Measurements from ENCODE around the gene FBXW4.

FBXW4 gene

DNA sequence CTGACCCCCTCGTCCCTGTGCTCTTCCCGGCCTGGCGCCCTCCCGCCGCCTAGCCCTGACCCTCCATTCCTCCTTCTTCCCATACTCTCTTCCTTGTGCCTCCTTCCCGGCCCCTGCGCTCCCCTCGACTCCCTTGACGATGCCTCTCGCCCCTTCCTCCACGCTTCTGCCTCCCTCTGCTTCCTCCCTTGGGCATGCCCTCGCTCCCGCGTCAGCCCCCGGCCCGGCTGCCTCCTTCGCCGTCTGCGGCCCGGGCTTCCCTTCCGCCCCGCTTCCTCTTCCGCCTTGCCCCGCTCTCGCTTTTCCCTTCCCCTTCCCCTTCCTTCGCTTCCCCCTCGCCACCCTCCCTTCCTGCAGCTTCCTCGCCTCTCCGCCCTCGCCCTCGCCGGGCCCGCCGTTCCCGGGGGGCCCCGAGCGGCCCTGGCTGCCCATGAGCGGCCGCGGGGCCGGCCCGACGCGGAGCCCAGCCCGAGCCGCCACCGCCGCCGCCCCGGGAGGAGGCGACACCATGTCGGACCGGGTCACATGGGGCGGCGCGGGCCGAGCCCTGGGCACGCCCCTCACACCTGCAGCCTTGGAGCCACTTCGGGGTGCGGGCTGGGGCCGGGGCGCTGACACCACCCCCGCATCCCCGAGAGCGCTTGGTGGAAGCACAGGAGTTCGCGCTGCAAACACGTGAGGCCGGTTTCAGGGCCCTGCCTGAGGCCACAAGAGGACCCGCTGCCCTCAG lies at the start of gene FBXW4:
Gene FBXW4 (minus strand): TSS at position 497 of the 730 bp plus-strand sequence. CDS start 65 bp downstream, at position 432.
- DNase-seq: peak; percentile 16

GRCh38 chr10:101744267-101744666 lies 49.3 kb upstream of the FBXW4 start:
- DNase-seq: peak; percentile 9

- DNase-seq: no peak
Observed at GRCh38 chr10:101741938-101742337, 47.0 kb upstream of the FBXW4 start.

GRCh38 chr10:101736666-101737065 lies 41.7 kb upstream of the FBXW4 start:
- DNase-seq: no peak

DNA sequence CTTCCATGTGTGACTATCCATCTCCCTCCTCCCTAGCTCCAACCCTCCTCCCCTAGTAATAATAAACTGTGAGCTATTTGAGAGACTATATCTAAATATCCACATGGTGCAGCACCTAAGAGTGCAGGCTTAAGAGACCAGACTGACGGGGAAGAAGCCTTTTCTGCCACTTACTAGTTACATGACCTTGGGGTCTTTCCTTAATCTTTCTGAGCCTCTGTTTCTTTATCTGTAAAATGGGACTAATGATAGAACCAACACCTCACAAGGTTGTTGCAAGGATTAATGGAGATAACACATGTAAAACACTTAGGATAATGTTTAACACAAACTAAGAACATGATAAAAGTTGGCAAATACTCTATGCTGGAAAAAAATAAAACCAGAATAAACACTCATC lies 37.1 kb upstream of the FBXW4 start:
- no peak for DNase-seq

GRCh38 chr10:101726115-101726387 lies 31.1 kb upstream of the FBXW4 start:
- DNase-seq: no peak

GRCh38 chr10:101725296-101726114 lies 30.5 kb upstream of the FBXW4 start:
- DNase-seq: no peak

GRCh38 chr10:101724446-101724845 lies 29.5 kb upstream of the FBXW4 start:
- no peak for DNase-seq

DNA sequence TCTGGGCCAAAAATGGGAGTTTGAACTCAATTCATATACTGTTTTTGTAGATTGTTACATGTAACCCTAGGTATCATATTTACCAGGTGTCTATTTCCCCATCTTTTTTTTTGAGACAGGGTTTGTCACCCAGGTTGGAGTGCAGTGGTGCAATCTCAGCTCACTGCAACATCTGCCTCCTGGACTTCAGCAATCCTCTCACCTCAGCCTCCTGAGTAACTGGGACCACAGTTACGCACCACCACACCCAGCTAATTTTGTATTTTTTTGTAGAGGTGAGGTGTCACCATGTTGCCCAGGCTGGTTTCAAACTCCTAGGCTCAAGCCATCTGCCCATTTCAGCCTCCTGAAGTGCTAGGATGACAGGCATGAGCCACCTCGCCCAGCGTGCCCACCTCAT lies 28.2 kb upstream of the FBXW4 start:
- no peak for DNase-seq

DNA sequence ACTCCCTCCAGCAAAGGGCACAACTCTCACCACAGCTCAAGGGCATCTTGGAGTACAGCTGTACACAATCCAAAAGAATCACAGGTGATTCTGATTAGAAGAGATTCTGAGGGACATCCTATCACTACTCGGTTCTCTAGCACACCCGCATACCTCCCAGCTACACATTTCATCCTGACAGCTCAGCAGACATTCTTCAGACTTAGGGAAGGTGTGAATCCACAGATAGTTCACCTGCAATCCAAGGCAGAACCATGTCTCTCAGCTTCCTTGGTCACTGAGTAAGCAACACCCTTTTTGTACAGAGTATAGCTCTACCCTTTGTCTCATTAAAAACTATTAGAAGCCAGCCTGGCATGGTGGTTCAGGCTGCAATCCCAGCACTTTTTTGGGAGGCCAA lies 26.8 kb upstream of the FBXW4 start:
- DNase-seq: no peak

- no peak for DNase-seq
Observed at GRCh38 chr10:101720606-101721230, 25.7 kb upstream of the FBXW4 start.

DNA sequence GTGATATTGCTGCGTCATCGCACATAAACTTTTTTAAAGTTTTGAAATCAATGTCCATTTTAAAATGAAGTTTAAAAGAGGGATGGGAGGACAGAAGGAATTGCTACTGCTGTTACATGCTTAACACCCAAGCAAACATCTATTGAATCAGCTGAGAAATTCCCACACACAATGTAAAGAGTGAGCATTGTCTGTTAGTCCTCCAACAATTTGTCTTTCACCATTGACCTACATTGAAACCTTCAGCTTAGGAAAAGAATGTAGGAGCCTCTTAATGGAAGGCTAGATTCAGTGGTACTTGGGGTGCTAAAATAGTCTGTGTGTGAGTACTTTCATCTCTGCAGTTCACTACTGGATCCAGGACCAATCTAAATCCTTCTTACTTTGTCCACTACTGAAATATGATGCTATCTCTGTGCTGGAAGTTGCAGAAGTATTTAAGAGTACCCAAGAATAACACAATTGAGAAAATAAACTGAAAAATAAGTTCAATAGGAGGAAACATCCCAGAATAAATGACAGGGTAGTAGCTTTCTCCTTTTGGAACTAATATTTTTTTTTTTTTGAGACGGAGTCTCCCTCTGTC lies 23.8 kb upstream of the FBXW4 start:
- no peak for DNase-seq

- DNase-seq: no peak
Observed at GRCh38 chr10:101716891-101717659, 22.1 kb upstream of the FBXW4 start.

GRCh38 chr10:101712997-101713396 lies 18.0 kb upstream of the FBXW4 start:
- DNase-seq: no peak

GRCh38 chr10:101710793-101711192 lies 15.8 kb upstream of the FBXW4 start:
- no peak for DNase-seq

GRCh38 chr10:101710059-101710695 lies 15.2 kb upstream of the FBXW4 start:
- no peak for DNase-seq

DNA sequence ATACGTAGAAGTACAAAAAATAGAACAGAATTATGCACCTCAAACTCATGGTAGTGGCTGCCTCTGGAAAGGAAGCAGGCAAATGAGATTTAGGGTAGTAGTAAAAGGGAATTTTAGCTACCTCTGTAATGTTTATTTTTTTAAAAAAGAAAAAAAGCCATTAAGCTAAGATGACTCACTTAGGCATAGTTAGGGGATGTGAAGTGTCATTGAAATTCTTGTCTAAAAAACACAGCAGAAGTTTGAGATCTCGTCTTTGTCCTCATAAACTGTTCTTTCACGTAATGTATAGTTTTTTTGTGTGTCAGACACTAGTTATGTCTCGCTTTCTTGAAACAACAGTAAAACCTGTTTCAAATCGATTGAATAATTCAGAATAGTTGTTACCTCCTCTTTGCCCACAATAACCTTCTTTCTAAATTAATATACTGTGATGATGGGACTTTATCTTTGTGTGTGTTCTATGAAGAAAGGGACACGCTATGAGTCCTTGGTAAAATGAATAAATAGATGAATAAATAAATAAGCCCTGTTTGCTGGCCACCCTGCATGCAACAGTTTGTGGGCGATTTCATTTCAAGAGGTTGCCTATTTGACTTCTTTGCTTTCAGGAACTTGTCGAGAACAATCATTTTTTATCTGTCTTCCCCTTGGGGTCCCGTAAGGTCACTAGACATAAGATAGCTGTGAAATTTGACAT lies 14.5 kb upstream of the FBXW4 start:
- DNase-seq: peak; percentile 7

- DNase-seq: no peak
Observed at GRCh38 chr10:101708870-101709269, 13.9 kb upstream of the FBXW4 start.

GRCh38 chr10:101708073-101708472 lies 13.1 kb upstream of the FBXW4 start:
- no peak for DNase-seq

DNA sequence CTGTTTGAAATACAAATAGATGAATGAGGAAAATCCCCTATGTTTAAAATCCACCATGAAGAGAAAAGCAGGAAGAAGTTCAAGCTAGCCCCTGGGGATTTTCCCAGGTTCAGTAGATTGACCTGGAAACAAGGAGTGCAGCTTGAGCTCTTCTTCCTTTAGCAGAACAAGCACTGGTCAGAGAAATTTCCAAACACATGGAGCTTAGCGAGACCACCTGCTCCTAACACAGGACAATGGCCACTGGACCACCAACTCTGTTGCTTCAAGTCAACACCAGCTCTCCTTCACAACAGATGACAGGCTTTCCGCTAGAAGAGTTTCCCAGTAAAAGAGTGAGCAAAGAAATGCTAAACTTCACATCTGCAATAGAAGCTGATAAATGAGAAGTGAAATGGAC lies 9.4 kb upstream of the FBXW4 start:
- no peak for DNase-seq

DNA sequence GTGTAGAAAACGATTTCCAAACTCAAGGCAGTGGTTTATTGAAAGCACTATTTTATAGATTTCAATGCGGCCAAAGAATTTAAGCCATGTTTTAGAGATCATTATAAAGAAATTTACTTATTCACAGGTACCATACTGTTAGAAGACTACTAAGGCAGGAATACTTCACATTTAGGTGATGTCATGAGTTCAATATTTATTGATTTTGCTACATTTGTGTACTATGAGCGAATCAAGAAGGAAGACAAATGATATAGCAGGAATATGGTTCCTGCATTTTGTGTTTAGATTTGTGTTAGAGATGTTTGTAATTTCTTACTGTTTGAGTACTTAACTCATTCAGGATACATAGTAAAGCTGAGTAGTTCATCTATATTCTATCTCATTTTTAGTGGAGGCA lies 1.7 kb upstream of the FBXW4 start:
- no peak for DNase-seq

DNA sequence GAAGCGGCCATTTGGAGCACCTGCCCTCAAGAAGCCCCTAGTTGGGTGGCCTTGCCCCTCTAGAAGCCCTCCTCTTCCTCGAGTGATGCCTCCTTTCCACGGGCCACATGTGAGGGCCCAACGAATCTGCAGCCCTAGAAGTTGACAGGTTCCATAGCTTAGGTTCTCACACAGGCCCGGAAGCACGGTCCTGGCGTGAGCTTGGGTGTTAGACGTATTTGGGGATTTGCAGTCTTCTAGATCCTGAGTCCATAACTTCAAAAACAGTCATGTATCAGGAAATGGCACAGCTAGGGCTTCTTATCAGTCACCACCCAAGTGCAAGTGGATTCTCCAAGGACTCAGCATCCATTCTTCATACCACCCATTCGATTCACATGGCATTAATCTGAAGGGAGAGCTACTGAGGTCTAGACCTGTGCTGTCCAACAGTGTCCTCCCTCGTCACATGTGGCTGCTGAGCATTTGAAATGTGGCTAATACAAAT lies 477 bp upstream of the FBXW4 start:
- DNase-seq: peak; percentile 4
